A549 (cell line): ENCODE results near the gene VPS50. TPM values are rescaled to one million over a fixed set of nuclear protein-coding genes. Genes with fewer than 3 reads are reported as not detected.
A peak's percentile ranks its signal among the peaks of the same experiment; 100 is the strongest.

Experiments
- ATAC-seq, 2 experiments: fragments of 200-7000 bp in 1 of 2; fragments of >200 bp in 1 of 2; cut with Nextera tagmentation in 1 of 2; cut with Tn5 transposase in 1 of 2; 3 replicates each; pipeline versions ENCODE4 v1.8.0 to v1.9.1; 2018 to 2020; ENCODE audit warnings: mild to moderate bottlenecking in 1 of 2, moderate library complexity in 1 of 2
- CTCF ChIA-PET: fragments of 300-600 bp; sonication (Branson Sonifier 250); formaldehyde crosslinking; extraction: SDS; loops from one replicate; lab custom pipeline; 2021; ENCODE audit warnings: antibody characterized with exemption, inconsistent platforms; lab: Yijun Ruan, JAX
- POLR2A ChIA-PET: fragments of 350-600 bp; formaldehyde crosslinking; extraction: SDS; loops from one replicate; lab custom pipeline; 2021; ENCODE audit warnings: antibody characterized with exemption, inconsistent platforms; lab: Yijun Ruan, JAX
- DNase-seq, 2 experiments: peaks; one replicate each; pipeline versions ENCODE4 v3.0.0 to v3.0.0-alpha.2; 2011 to 2016; ENCODE audit warnings: low read depth in 1 of 2, low spot score in 1 of 2
- FAIRE-seq: peaks from 2 replicates; lab custom pipeline; 2011; peaks lifted over from hg19 to GRCh38; lab: Jason Lieb, UNC
- H3K27ac ChIP-seq, 2 experiments: fragments of >200 bp; sonication (Bioruptor Twin); formaldehyde crosslinking; 3 replicates each; pipeline ENCODE4 v1.5.1; 2016 to 2017
- H3K4me1 ChIP-seq: fragments of >200 bp; sonication (Bioruptor Twin); formaldehyde crosslinking; 3 replicates; pipeline ENCODE4 v1.6.1; 2016
- H3K4me2 ChIP-seq: fragments of >200 bp; sonication (Bioruptor Twin); formaldehyde crosslinking; 3 replicates; pipeline ENCODE4 v1.6.1; 2016
- H3K4me3 ChIP-seq: fragments of >200 bp; sonication (Bioruptor Twin); formaldehyde crosslinking; 3 replicates; pipeline ENCODE4 v1.5.1; 2016
- H3K9me3 ChIP-seq: fragments of >200 bp; sonication (Bioruptor Twin); formaldehyde crosslinking; 3 replicates; pipeline ENCODE4 v1.6.1; 2016
- BCL3 ChIP-seq: fragments of >200 bp; sonication (Bioruptor Twin); formaldehyde crosslinking; IDR thresholded peaks from 3 replicates; pipeline ENCODE4 v1.6.1; 2016
- CTCF ChIP-seq: fragments of >200 bp; sonication (Bioruptor Twin); formaldehyde crosslinking; IDR thresholded peaks from 3 replicates; pipeline ENCODE4 v1.5.1; 2016
- EP300 ChIP-seq, 2 experiments: fragments of >200 bp; sonication (Bioruptor Twin); formaldehyde crosslinking; IDR thresholded peaks; 2 replicates in 1 of 2; 3 replicates in 1 of 2; pipeline ENCODE4 v1.6.1; 2016 to 2017
- HDAC2 ChIP-seq: fragments of 200-600 bp; sonication (generic); IDR thresholded peaks from 2 replicates; pipeline ENCODE4 v1.6.1; 2016
- HOXA7 ChIP-seq: fragments of 250-450 bp; sonication (Bioruptor Pico); IDR thresholded peaks from 2 replicates; pipeline ENCODE4 v1.5.0; 2020; ENCODE audit warnings: mild to moderate bottlenecking, moderate library complexity
- KDM1A ChIP-seq: fragments of 200-600 bp; sonication (generic); IDR thresholded peaks from 2 replicates; pipeline ENCODE4 v1.6.1; 2016; ENCODE audit warnings: low read depth, mild to moderate bottlenecking
- KDM5A ChIP-seq: fragments of 200-600 bp; sonication (generic); IDR thresholded peaks from 2 replicates; pipeline ENCODE4 v1.6.1; 2016; ENCODE audit warnings: antibody characterized with exemption, mild to moderate bottlenecking
- MAFK ChIP-seq: fragments of 450-650 bp; IDR thresholded peaks from 2 replicates; pipeline ENCODE4 v1.6.1; 2014; ENCODE audit not compliant: partially characterized antibody
- MAZ ChIP-seq: fragments of 150-350 bp; IDR thresholded peaks from 2 replicates; pipeline ENCODE4 v1.6.1; 2014; ENCODE audit warnings: antibody characterized with exemption, low read depth, low read length, borderline replicate concordance
- NFE2L2 ChIP-seq: fragments of 150-350 bp; conservative IDR thresholded peaks from 2 replicates; pipeline ENCODE4 v1.6.1; 2014; ENCODE audit warnings: low read length
- NR3C1 ChIP-seq: fragments of >200 bp; sonication (Bioruptor Twin); formaldehyde crosslinking; IDR thresholded peaks from 3 replicates; pipeline ENCODE4 v1.6.1; 2017
- PHF8 ChIP-seq: fragments of 200-600 bp; sonication (generic); IDR thresholded peaks from 2 replicates; pipeline ENCODE4 v1.6.1; 2016; ENCODE audit warnings: low read depth, mild to moderate bottlenecking, antibody characterized with exemption, moderate library complexity, borderline replicate concordance
- POLR2A ChIP-seq: IDR thresholded peaks from 2 replicates; pipeline ENCODE4 v1.6.1; 2012; ENCODE audit warnings: mild to moderate bottlenecking, low read length
- RARB ChIP-seq: fragments of 250-450 bp; sonication (Bioruptor Pico); IDR thresholded peaks from 2 replicates; pipeline ENCODE4 v1.8.0; 2021; ENCODE audit warnings: mild to moderate bottlenecking, moderate library complexity
- RNF2 ChIP-seq: fragments of 200-600 bp; sonication (generic); IDR thresholded peaks from 2 replicates; pipeline ENCODE4 v1.6.1; 2016; ENCODE audit warnings: low read depth, mild to moderate bottlenecking, antibody characterized with exemption, moderate library complexity, borderline replicate concordance
- SREBF2 ChIP-seq: fragments of 450-650 bp; IDR thresholded peaks from 2 replicates; pipeline ENCODE4 v1.6.1; 2014; ENCODE audit warnings: mild to moderate bottlenecking, moderate library complexity
- TFCP2L1 ChIP-seq: fragments of 250-450 bp; sonication (Bioruptor Pico); IDR thresholded peaks from 2 replicates; pipeline ENCODE4 v1.5.0; 2021; ENCODE audit warnings: mild to moderate bottlenecking
- ZC3H11A ChIP-seq: fragments of 450-650 bp; IDR thresholded peaks from 2 replicates; pipeline ENCODE4 v1.6.1; 2014; ENCODE audit warnings: antibody characterized with exemption, mild to moderate bottlenecking
- ZFP36 ChIP-seq: fragments of 450-650 bp; IDR thresholded peaks from 2 replicates; pipeline ENCODE4 v1.6.1; 2014; ENCODE audit warnings: borderline replicate concordance; ENCODE audit not compliant: partially characterized antibody
- ZNF302 ChIP-seq: fragments of 250-450 bp; sonication (Bioruptor Pico); IDR thresholded peaks from 2 replicates; pipeline ENCODE4 v1.9.0; 2021; ENCODE audit warnings: inconsistent platforms, mild to moderate bottlenecking, moderate library complexity
- WGBS: methylation state at CpG from one replicate; pipeline ENCODE4 v1.1.6; 2017; ENCODE audit errors: missing lambda C conversion rate; 5-methylcytosine and 5-hydroxymethylcytosine counted together
- polyA plus RNA-seq, 4 experiments: library from polyadenylated mRNA; depleted of rRNA in 3 of 4; stranded (reverse); fragments of >200 nt; fragmentation: RNase III in 1 of 4; extraction: RNeasy Plus Mini Kit Qiagen cat#74134 plus additional on column Dnase treatment in 1 of 4; gene quantifications; 2 replicates in 3 of 4; 3 replicates in 1 of 4; pipeline ENCODE4 v1.2.3, GENCODE V29; 2011 to 2017
- TF ChIP-seq, protein P1 (sequence below): fragments of 200-600 bp; sonication (generic); IDR thresholded peaks from 2 replicates; pipeline ENCODE4 v1.6.1; 2016; ENCODE audit warnings: antibody characterized with exemption, mild to moderate bottlenecking, moderate library complexity
- TF ChIP-seq, protein P2 (sequence below): fragments of 150-350 bp; IDR thresholded peaks from 2 replicates; pipeline ENCODE4 v1.6.1; 2014; ENCODE audit warnings: low read depth, mild to moderate bottlenecking, low read length

Gene VPS50
- polyA plus RNA-seq, 2 of the 4 experiments (the other 2 are of a cell fraction): 8.9 to 19.0 TPM

DNA sequence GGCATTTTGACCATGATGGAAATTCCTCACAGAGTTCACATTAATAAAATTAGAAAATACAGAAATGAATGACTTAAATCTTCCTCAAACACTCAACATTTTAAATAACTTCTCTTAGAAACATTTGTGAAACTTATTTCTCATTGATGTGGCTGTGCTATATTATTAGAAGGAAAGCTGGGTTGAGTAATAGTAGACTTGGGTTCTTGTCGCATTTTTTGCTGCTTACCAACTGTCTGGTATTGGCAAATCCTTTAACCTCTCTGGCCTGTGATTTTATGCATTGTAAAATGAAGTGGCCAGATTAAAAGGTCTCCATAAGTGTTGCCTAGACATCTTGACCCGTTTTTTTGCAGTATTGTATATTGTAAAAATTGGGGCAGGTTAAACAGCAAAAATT is 66.5 kb downstream of the VPS50 start:
- CTCF ChIA-PET: no interaction called here
- DNase-seq (no peak), FAIRE-seq (no peak)

GRCh38 chr7:93301736-93302135 is 69.6 kb downstream of the VPS50 start:
- ATAC-seq: no peak
- Histone ChIP-seq H3K9me3 (no peaks in the 10 kb centered on the region), H3K4me1 (no peaks in the 10 kb centered on the region), H3K4me2 (no peak overlapping the region), H3K4me3 (no peak overlapping the region), H3K27ac (no peak overlapping the region)
- 67% methylated on average over 2 of the region's 2 CpGs for WGBS
- TF ChIP-seq KDM1A (no peak), ZFP36 (no peak), EP300 (IDR thresholded peaks at IDR 0.05) (no peak), CTCF (no peak), MAZ (no peak), TFCP2L1 (CRISPR knock-in tag) (no peak), BCL3 (no peak), RNF2 (no peak), SREBF2 (no peak), PHF8 (no peak), KDM5A (no peak), HOXA7 (no peak), ZNF302 (CRISPR knock-in tag) (no peak), HDAC2 (no peak), POLR2A (no peak), RARB (CRISPR knock-in tag) (no peak), MAFK (no peak), ZC3H11A (no peak)
- TF ChIP-seq, protein P1, sequence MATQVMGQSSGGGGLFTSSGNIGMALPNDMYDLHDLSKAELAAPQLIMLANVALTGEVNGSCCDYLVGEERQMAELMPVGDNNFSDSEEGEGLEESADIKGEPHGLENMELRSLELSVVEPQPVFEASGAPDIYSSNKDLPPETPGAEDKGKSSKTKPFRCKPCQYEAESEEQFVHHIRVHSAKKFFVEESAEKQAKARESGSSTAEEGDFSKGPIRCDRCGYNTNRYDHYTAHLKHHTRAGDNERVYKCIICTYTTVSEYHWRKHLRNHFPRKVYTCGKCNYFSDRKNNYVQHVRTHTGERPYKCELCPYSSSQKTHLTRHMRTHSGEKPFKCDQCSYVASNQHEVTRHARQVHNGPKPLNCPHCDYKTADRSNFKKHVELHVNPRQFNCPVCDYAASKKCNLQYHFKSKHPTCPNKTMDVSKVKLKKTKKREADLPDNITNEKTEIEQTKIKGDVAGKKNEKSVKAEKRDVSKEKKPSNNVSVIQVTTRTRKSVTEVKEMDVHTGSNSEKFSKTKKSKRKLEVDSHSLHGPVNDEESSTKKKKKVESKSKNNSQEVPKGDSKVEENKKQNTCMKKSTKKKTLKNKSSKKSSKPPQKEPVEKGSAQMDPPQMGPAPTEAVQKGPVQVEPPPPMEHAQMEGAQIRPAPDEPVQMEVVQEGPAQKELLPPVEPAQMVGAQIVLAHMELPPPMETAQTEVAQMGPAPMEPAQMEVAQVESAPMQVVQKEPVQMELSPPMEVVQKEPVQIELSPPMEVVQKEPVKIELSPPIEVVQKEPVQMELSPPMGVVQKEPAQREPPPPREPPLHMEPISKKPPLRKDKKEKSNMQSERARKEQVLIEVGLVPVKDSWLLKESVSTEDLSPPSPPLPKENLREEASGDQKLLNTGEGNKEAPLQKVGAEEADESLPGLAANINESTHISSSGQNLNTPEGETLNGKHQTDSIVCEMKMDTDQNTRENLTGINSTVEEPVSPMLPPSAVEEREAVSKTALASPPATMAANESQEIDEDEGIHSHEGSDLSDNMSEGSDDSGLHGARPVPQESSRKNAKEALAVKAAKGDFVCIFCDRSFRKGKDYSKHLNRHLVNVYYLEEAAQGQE: no peak
- TF ChIP-seq, protein P2, sequence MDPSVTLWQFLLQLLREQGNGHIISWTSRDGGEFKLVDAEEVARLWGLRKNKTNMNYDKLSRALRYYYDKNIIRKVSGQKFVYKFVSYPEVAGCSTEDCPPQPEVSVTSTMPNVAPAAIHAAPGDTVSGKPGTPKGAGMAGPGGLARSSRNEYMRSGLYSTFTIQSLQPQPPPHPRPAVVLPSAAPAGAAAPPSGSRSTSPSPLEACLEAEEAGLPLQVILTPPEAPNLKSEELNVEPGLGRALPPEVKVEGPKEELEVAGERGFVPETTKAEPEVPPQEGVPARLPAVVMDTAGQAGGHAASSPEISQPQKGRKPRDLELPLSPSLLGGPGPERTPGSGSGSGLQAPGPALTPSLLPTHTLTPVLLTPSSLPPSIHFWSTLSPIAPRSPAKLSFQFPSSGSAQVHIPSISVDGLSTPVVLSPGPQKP: no peak
- no peak for DNase-seq
- ChIA-PET CTCF (no interaction called here), POLR2A (no interaction called here)
- FAIRE-seq: peak; percentile 23

More for the DNA sequence above, 66.5 kb downstream of the VPS50 start:
- WGBS: 67% methylated on average over 2 of the region's 2 CpGs
- POLR2A ChIA-PET: no interaction called here
- Histone ChIP-seq H3K27ac (no peak overlapping the region), H3K4me3 (no peak overlapping the region), H3K4me2 (no peak overlapping the region), H3K9me3 (no peaks in the 10 kb centered on the region), H3K4me1 (no peaks in the 10 kb centered on the region)
- ATAC-seq: no peak
- no peak for TF ChIP-seq NFE2L2
- TF ChIP-seq RNF2: no peak
- no peak for TF ChIP-seq NR3C1
- no peak for TF ChIP-seq EP300 (IDR thresholded peaks at IDR 0.05)
